Liver (tissue), 9 donors: Measurements from ENCODE around the gene FZD4. TPM values are rescaled to one million over a fixed set of nuclear protein-coding genes. Genes with fewer than 3 reads are reported as not detected.
A peak's percentile ranks its signal among the peaks of the same experiment; 100 is the strongest.

Experiments used
- DNase-seq: peaks from one replicate; pipeline ENCODE4 v3.0.0-alpha.2; 2017; ENCODE audit warnings: low spot score
- H3K27ac ChIP-seq, 2 donors: one replicate each; pipeline ENCODE4 v1.7.0; 2013; ENCODE audit warnings: inconsistent platforms in 2 of 2, low read length in 2 of 2, control low read depth in 1 of 2, low read depth in 1 of 2, mild to moderate bottlenecking in 1 of 2
- H3K27me3 ChIP-seq, 4 donors: one replicate each; pipeline versions ENCODE4 v1.6.1 to v1.7.0; 2013; ENCODE audit warnings: low read length in 3 of 4, inconsistent platforms in 1 of 4, mild to moderate bottlenecking in 1 of 4, moderate library complexity in 1 of 4; ENCODE audit not compliant: control insufficient read depth in 4 of 4, insufficient read depth in 4 of 4
- H3K36me3 ChIP-seq, 4 donors: one replicate each; pipeline versions ENCODE4 v1.6.1 to v1.7.0; 2013; ENCODE audit warnings: low read length in 3 of 4, mild to moderate bottlenecking in 3 of 4, low read depth in 1 of 4, moderate library complexity in 1 of 4; ENCODE audit not compliant: control insufficient read depth in 4 of 4, insufficient read depth in 3 of 4
- H3K4me1 ChIP-seq, 4 donors: one replicate each; pipeline versions ENCODE4 v1.6.1 to v1.7.0; 2013; ENCODE audit warnings: low read length in 3 of 4, mild to moderate bottlenecking in 3 of 4, moderate library complexity in 1 of 4; ENCODE audit not compliant: control insufficient read depth in 4 of 4, insufficient read depth in 4 of 4
- H3K4me3 ChIP-seq, 3 donors: one replicate each; pipeline versions ENCODE4 v1.6.1 to v1.7.0; 2013; ENCODE audit warnings: low read length in 3 of 3, control low read depth in 1 of 3, low read depth in 1 of 3, mild to moderate bottlenecking in 1 of 3
- H3K9ac ChIP-seq, 2 donors: one replicate each; pipeline ENCODE4 v1.7.0; 2013; ENCODE audit warnings: low read length in 2 of 2, mild to moderate bottlenecking in 2 of 2, moderate library complexity in 2 of 2, control low read depth in 1 of 2, low read depth in 1 of 2
- H3K9me3 ChIP-seq, 4 donors: one replicate each; pipeline versions ENCODE4 v1.6.1 to v1.7.0; 2013; ENCODE audit warnings: low read length in 3 of 4; ENCODE audit not compliant: control insufficient read depth in 4 of 4
- ATF3 ChIP-seq: IDR thresholded peaks from 2 replicates; pipeline ENCODE4 v1.6.1; 2016; ENCODE audit warnings: antibody characterized with exemption
- CTCF ChIP-seq: fragments of 150-350 bp; IDR thresholded peaks from 2 replicates; pipeline ENCODE4 v1.5.1; 2017; ENCODE audit warnings: improper control_type of control experiment, low read depth, low read length; ENCODE audit not compliant: missing input control
- EGR1 ChIP-seq, 2 donors: IDR thresholded peaks; 2 replicates each; pipeline ENCODE4 v1.6.1; 2016 to 2018; ENCODE audit warnings: antibody characterized with exemption in 2 of 2, low read depth in 2 of 2
- JUND ChIP-seq, 2 donors: IDR thresholded peaks; 2 replicates each; pipeline ENCODE4 v1.6.1; 2016; ENCODE audit warnings: antibody characterized with exemption in 2 of 2
- MAX ChIP-seq: IDR thresholded peaks from 2 replicates; pipeline ENCODE4 v1.6.1; 2016; ENCODE audit warnings: antibody characterized with exemption
- RXRA ChIP-seq, 2 donors: IDR thresholded peaks; 2 replicates each; pipeline ENCODE4 v1.6.1; 2017 to 2018; ENCODE audit warnings: antibody characterized with exemption in 2 of 2, mild to moderate bottlenecking in 1 of 2
- SP1 ChIP-seq: IDR thresholded peaks from 2 replicates; pipeline ENCODE4 v1.6.1; 2018; ENCODE audit warnings: antibody characterized with exemption, mild to moderate bottlenecking
- YY1 ChIP-seq: IDR thresholded peaks from 2 replicates; pipeline ENCODE4 v1.6.1; 2016; ENCODE audit warnings: antibody characterized with exemption, mild to moderate bottlenecking
- ZBTB33 ChIP-seq: IDR thresholded peaks from 2 replicates; pipeline ENCODE4 v1.6.1; 2016; ENCODE audit warnings: antibody characterized with exemption
- WGBS: extraction: QIAGEN DNeasy Blood & Tissue Kit; methylation state at CpG from one replicate; pipeline ENCODE4 v1.1.7; 2013; 5-methylcytosine and 5-hydroxymethylcytosine counted together
- polyA plus RNA-seq, 2 donors: library from polyadenylated mRNA; stranded (reverse) in 1 of 2; unstranded in 1 of 2; fragments of 200-250 nt in 1 of 2; fragments of >200 nt in 1 of 2; fragmentation: Nextera tagmentation in 1 of 2; extraction: Ambion mirVana in 1 of 2; gene quantifications; one replicate each; pipeline versions ENCODE4 v1.2.1 to v1.2.3, GENCODE V29; 2013 to 2015
- total RNA-seq, 2 donors: library from RNA; depleted of rRNA; stranded (reverse); fragments of >200 nt; gene quantifications; one replicate each; pipeline ENCODE4 v1.2.3, GENCODE V29; 2014
- donor health status: healthy.
- donor health status: healthy.
- donor health status: healthy.
- donor health status: healthy.
- donor health status: healthy.

FZD4 gene
- total and polyA plus RNA-seq, 4 donors, result 4.9 to 23.7 (median 8.2) TPM

- TF ChIP-seq MAX (no peak), SP1 (no peak), ATF3 (no peak), EGR1 (IDR thresholded peaks at IDR 0.05; ENCODE audit: low read depth in 2 of 2) (no peak), RXRA (IDR thresholded peaks at IDR 0.05) (no peak)
Observed at GRCh38 chr11:86955111-86955360, 159 bp downstream of the FZD4 start (continued).

- 4% methylated on average over 43 of the region's 43 CpGs for WGBS
- Histone ChIP-seq H3K36me3 (peaks cover 0 to 8% (median 4%) of the 10 kb centered on the region in 4 donors), H3K4me3 (peak overlapping the region; percentile 76 to 93 (median 92))
Observed at GRCh38 chr11:86954269-86955110, 705 bp downstream of the FZD4 start.

More at GRCh38 chr11:86954269-86955110, 705 bp downstream of the FZD4 start:
- peak overlapping the region; percentile 72 to 73 for H3K27ac ChIP-seq
- no peaks in the 10 kb centered on the region for H3K9me3 ChIP-seq
- TF ChIP-seq JUND (IDR thresholded peaks at IDR 0.05) (no peak), MAX (peak; percentile 42), CTCF (no peak), ZBTB33 (no peak), YY1 (no peak)
- peaks cover 2 to 28% (median 19%) of the 10 kb centered on the region in 4 donors for H3K4me1 ChIP-seq
- no peaks in the 10 kb centered on the region for H3K27me3 ChIP-seq
- peak overlapping the region; percentile 58 to 66 for H3K9ac ChIP-seq
- no peak for DNase-seq
